HepG2 (cell line): Measurements from ENCODE around the gene KIF5B. TPM values are rescaled to one million over a fixed set of nuclear protein-coding genes. Genes with fewer than 3 reads are reported as not detected.

Experiments used
- BRCA1 ChIP-seq: sonication (generic); formaldehyde crosslinking; IDR thresholded peaks from 2 replicates; pipeline ENCODE4 v1.4.0; 2020; ENCODE audit warnings: missing genetic modification reagents
- ELF3 ChIP-seq: IDR thresholded peaks from 2 replicates; pipeline ENCODE4 v1.6.1; 2016; ENCODE audit warnings: missing genetic modification reagents, missing compliant biosample characterization
- ETV5 ChIP-seq: IDR thresholded peaks from 2 replicates; pipeline ENCODE4 v1.6.1; 2018; ENCODE audit warnings: missing biosample characterization, missing genetic modification reagents, inconsistent platforms, borderline replicate concordance
- FOXM1 ChIP-seq: sonication (generic); formaldehyde crosslinking; IDR thresholded peaks from 2 replicates; pipeline ENCODE4 v1.5.0; 2020; ENCODE audit warnings: missing genetic modification reagents
- HMG20A ChIP-seq: IDR thresholded peaks from 2 replicates; pipeline ENCODE4 v1.6.1; 2016; ENCODE audit warnings: borderline replicate concordance
- MAFF ChIP-seq: IDR thresholded peaks from 2 replicates; pipeline ENCODE4 v1.6.1; 2011; ENCODE audit warnings: low read depth, low read length, improper control_type of control experiment
- MEF2D ChIP-seq: sonication (generic); formaldehyde crosslinking; IDR thresholded peaks from 2 replicates; pipeline ENCODE4 v1.5.1; 2020; ENCODE audit warnings: mild to moderate bottlenecking, missing genetic modification reagents
- PHF5A ChIP-seq: IDR thresholded peaks from one replicate; pipeline ENCODE4 v1.6.1; 2018; ENCODE audit warnings: low read depth, missing genetic modification reagents; ENCODE audit not compliant: unreplicated experiment
- RXRA ChIP-seq: sonication (generic); formaldehyde crosslinking; IDR thresholded peaks from 2 replicates; pipeline ENCODE4 v1.5.1; 2020; ENCODE audit warnings: missing genetic modification reagents
- SOX6 ChIP-seq, 2 experiments: fragments of 450-650 bp in 1 of 2; sonication (generic) in 1 of 2; formaldehyde crosslinking in 1 of 2; IDR thresholded peaks; 2 replicates each; pipeline versions ENCODE4 v1.4.0 to v1.6.1; 2017 to 2020; ENCODE audit warnings: antibody characterized with exemption in 1 of 2, mild to moderate bottlenecking in 1 of 2, missing genetic modification reagents in 1 of 2
- SRY ChIP-seq: sonication (generic); formaldehyde crosslinking; IDR thresholded peaks from 2 replicates; pipeline ENCODE4 v1.8.0; 2022; ENCODE audit warnings: mild to moderate bottlenecking, missing genetic modification reagents
- TOPORS ChIP-seq: sonication (generic); formaldehyde crosslinking; IDR thresholded peaks from 2 replicates; pipeline ENCODE4 v1.8.0; 2023; ENCODE audit warnings: mild to moderate bottlenecking, missing genetic modification reagents
- ZFP37 ChIP-seq: sonication (generic); formaldehyde crosslinking; IDR thresholded peaks from 2 replicates; pipeline ENCODE4 v1.4.0; 2020; ENCODE audit warnings: missing genetic modification reagents, borderline replicate concordance
- ZFY ChIP-seq: sonication (generic); formaldehyde crosslinking; IDR thresholded peaks from 2 replicates; pipeline ENCODE4 v1.4.0; 2020; ENCODE audit warnings: missing genetic modification reagents
- ZMYM4 ChIP-seq: sonication (generic); formaldehyde crosslinking; IDR thresholded peaks from 2 replicates; pipeline ENCODE4 v1.8.1; 2023; ENCODE audit warnings: mild to moderate bottlenecking, missing genetic modification reagents
- ZNF121 ChIP-seq: sonication (generic); formaldehyde crosslinking; IDR thresholded peaks from 2 replicates; pipeline ENCODE4 v1.5.0; 2020; ENCODE audit warnings: mild to moderate bottlenecking, missing genetic modification reagents
- ZNF329 ChIP-seq: sonication (generic); formaldehyde crosslinking; IDR thresholded peaks from 2 replicates; pipeline ENCODE4 v1.9.0; 2021; ENCODE audit warnings: low read depth, mild to moderate bottlenecking, missing genetic modification reagents
- ZNF619 ChIP-seq: sonication (generic); formaldehyde crosslinking; IDR thresholded peaks from 2 replicates; pipeline ENCODE4 v1.4.0; 2020; ENCODE audit warnings: mild to moderate bottlenecking, missing genetic modification reagents
- ZNF713 ChIP-seq: sonication (generic); formaldehyde crosslinking; IDR thresholded peaks from 2 replicates; pipeline ENCODE4 v1.4.0; 2020; ENCODE audit warnings: mild to moderate bottlenecking, missing genetic modification reagents
- polyA plus RNA-seq, 8 experiments: library from polyadenylated mRNA; depleted of rRNA in 3 of 8; stranded (reverse) in 7 of 8; unstranded in 1 of 8; fragments of >200 nt; fragmentation: Illumina TruSeq in 4 of 8; extraction: Trizol in 4 of 8; gene quantifications; 2 replicates each; pipeline versions ENCODE4 v1.2.1 to v1.2.3, GENCODE V29; 2011 to 2016; ENCODE audit warnings: low read depth in 4 of 8, missing spikeins in 1 of 8, mixed read lengths in 1 of 8; ENCODE audit not compliant: insufficient read depth in 1 of 8
- total RNA-seq, 5 experiments: library from RNA; depleted of rRNA; stranded (reverse); fragments of >200 nt; fragmentation: Illumina TruSeq; extraction: Trizol; gene quantifications; 2 replicates each; pipeline ENCODE4 v1.2.3, GENCODE V29; 2016; ENCODE audit warnings: low read depth in 1 of 5
- TF ChIP-seq, protein P1 (sequence below), 2 experiments: sonication (generic) in 1 of 2; formaldehyde crosslinking in 1 of 2; IDR thresholded peaks; 2 replicates each; pipeline versions ENCODE4 v1.5.1 to v1.6.1; 2011 to 2020; ENCODE audit warnings: borderline replicate concordance in 1 of 2, low read depth in 1 of 2, low read length in 1 of 2, mild to moderate bottlenecking in 1 of 2, missing genetic modification reagents in 1 of 2, moderate library complexity in 1 of 2
- TF ChIP-seq, protein P2 (sequence below): sonication (generic); formaldehyde crosslinking; IDR thresholded peaks from 2 replicates; pipeline ENCODE4 v1.9.0; 2021; ENCODE audit warnings: missing genetic modification reagents, mild to moderate bottlenecking, borderline replicate concordance
- TF ChIP-seq, protein P3 (sequence below): sonication (generic); formaldehyde crosslinking; IDR thresholded peaks from 2 replicates; pipeline ENCODE4 v1.4.0; 2020; ENCODE audit warnings: missing genetic modification reagents
- TF ChIP-seq, protein P4 (sequence below): IDR thresholded peaks from 2 replicates; pipeline ENCODE4 v1.6.1; 2016; ENCODE audit warnings: control low read depth
- TF ChIP-seq, protein P5 (sequence below): sonication (generic); formaldehyde crosslinking; IDR thresholded peaks from 2 replicates; pipeline ENCODE4 v1.8.1; 2023; ENCODE audit warnings: mild to moderate bottlenecking, moderate library complexity, missing genetic modification reagents

Gene KIF5B
- total and polyA plus RNA-seq, 2 of the 13 experiments (the other 11 are each of a cell fraction or from before 2014, with no cell fraction given): 34.3 to 133 TPM

DNA sequence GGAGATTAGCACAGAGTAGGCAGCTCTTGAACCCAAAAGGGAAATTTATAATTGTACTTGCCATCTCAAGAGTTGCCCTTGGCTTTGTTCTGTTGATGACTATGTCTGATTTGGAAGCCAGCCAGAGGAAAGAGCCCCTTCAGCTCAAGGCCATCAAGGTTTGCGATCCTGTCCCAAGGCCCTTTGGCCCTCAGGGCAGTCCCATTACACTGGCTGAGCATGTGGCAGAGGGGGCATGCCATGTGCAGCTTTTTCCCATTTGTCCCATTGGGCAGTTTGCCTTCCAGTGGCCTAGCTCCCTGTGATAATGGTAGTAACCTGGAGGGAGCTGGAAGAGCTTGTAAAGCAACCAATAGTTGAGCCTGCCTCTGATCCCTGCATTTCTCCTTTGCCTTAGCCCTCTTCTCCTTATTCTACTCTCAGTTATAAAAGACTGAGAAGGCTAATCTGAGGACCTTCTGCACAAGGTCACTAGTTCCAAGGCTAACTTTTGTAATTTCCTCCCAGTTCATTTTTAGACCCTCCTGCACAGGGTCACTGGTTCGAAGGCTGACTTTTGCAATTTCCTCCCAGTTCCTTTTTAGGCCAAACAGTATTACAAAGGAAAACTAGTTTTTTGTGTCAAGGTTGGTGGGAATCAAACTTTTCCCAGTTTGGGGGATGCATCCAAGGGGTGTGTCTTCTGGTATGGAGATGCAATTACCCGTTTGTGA, 96.6 kb downstream of the KIF5B start (continued):
- TF ChIP-seq PHF5A (no peak), ZNF619 (CRISPR knock-in tag) (no peak), ZFP37 (CRISPR knock-in tag) (no peak), BRCA1 (CRISPR knock-in tag) (no peak), ZFY (CRISPR knock-in tag) (peak; percentile 25; the same call in 1 of the 2 replicates), SOX6 (IDR thresholded peaks at IDR 0.05) (no peak), SOX6 (CRISPR knock-in tag; IDR thresholded peaks at IDR 0.05) (peak; percentile 50; the same call in 1 of the 2 replicates), ZNF329 (0 out of 2 replicates have a peak, but pooled peaks have one; percentile 31), TOPORS (CRISPR knock-in tag) (no peak), FOXM1 (no peak), HMG20A (CRISPR knock-in tag) (0 out of 2 replicates have a peak, but pooled peaks have one; percentile 13), ZNF713 (CRISPR knock-in tag) (no peak), ZMYM4 (CRISPR knock-in tag) (peak; percentile 43), MEF2D (CRISPR knock-in tag) (no peak), ZNF121 (CRISPR knock-in tag) (no peak), RXRA (CRISPR knock-in tag) (no peak), SRY (CRISPR knock-in tag) (no peak), ETV5 (CRISPR knock-in tag) (peak; percentile 21; the same call in 1 of the 2 replicates), MAFF (no peak), ELF3 (CRISPR knock-in tag) (no peak)
- TF ChIP-seq, protein P1, sequence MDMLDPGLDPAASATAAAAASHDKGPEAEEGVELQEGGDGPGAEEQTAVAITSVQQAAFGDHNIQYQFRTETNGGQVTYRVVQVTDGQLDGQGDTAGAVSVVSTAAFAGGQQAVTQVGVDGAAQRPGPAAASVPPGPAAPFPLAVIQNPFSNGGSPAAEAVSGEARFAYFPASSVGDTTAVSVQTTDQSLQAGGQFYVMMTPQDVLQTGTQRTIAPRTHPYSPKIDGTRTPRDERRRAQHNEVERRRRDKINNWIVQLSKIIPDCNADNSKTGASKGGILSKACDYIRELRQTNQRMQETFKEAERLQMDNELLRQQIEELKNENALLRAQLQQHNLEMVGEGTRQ (IDR thresholded peaks at IDR 0.05; ENCODE audit: low read depth, low read length): no peak
- TF ChIP-seq, protein P1 (CRISPR knock-in tag; IDR thresholded peaks at IDR 0.05; ENCODE audit: borderline replicate concordance): peak; percentile 26; the same call in 1 of the 2 replicates
- TF ChIP-seq, protein P2, sequence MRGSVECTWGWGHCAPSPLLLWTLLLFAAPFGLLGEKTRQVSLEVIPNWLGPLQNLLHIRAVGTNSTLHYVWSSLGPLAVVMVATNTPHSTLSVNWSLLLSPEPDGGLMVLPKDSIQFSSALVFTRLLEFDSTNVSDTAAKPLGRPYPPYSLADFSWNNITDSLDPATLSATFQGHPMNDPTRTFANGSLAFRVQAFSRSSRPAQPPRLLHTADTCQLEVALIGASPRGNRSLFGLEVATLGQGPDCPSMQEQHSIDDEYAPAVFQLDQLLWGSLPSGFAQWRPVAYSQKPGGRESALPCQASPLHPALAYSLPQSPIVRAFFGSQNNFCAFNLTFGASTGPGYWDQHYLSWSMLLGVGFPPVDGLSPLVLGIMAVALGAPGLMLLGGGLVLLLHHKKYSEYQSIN (CRISPR knock-in tag): no peak
- TF ChIP-seq, protein P3, sequence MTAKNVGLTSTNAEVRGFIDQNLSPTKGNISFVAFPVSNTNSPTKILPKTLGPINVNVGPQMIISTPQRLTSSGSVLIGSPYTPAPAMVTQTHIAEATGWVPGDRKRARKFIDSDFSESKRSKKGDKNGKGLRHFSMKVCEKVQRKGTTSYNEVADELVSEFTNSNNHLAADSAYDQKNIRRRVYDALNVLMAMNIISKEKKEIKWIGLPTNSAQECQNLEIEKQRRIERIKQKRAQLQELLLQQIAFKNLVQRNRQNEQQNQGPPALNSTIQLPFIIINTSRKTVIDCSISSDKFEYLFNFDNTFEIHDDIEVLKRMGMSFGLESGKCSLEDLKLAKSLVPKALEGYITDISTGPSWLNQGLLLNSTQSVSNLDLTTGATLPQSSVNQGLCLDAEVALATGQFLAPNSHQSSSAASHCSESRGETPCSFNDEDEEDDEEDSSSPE (CRISPR knock-in tag): 0 out of 2 replicates have a peak, but pooled peaks have one; percentile 6
- TF ChIP-seq, protein P4, sequence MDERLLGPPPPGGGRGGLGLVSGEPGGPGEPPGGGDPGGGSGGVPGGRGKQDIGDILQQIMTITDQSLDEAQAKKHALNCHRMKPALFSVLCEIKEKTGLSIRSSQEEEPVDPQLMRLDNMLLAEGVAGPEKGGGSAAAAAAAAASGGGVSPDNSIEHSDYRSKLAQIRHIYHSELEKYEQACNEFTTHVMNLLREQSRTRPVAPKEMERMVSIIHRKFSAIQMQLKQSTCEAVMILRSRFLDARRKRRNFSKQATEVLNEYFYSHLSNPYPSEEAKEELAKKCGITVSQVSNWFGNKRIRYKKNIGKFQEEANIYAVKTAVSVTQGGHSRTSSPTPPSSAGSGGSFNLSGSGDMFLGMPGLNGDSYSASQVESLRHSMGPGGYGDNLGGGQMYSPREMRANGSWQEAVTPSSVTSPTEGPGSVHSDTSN: no peak
- TF ChIP-seq, protein P5, sequence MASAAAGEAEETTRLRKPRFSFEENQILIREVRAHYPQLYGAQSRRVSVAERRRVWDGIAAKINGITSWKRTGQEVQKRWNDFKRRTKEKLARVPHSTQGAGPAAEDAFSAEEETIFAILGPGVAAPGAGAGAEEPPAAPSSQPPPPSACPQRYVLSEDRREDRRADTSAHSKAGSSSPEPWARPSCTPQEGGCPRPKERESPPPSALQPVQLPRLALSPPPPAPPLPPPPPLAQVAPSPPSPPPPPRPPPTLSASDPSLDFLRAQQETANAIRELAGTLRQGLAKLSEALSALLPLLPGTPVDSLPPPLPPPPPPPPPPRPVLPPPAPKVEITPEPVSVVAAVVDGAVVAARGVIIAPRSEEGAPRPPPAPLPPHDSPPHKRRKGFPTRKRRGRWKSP (CRISPR knock-in tag): no peak
